HL-60/S4 treated with phorbol 12-myristate 13-acetate at 8.2 ng/mL for 4 days and 3 days (cell line): ENCODE measurements around the gene BTNL2.
"Not testable (repeated sequence)": the region's sequence is repeated elsewhere in the genome, so short reads cannot be mapped to it uniquely, and the experiment has no call there.

Experiments used
- in situ Hi-C: fragments of 300-500 bp; cut with MboI; formaldehyde crosslinking; loops from 2 replicates; pipeline ENCODE4 v1.15.0; 2022; ENCODE audit warnings: low sequenced_read_pairs

Gene BTNL2

DNA sequence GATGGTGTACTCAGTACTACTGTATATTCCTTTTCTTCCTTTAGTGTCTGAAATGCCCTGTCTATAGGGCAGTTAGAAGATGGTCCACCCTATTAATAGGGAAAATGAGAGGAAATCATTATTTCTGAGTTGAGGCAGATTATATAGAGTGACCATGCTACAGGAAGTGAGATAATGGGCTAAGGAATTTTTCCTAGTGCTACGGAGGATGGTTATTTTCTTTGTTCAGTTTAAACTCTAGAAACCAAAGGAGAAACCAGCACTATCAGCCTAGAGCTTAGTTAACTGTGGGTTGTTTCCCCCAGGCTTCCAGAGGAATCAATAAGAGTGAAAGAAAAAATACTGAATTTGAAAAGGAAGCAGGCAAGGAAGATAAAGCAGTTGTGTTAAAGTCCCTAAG, 35.8 kb downstream of the BTNL2 start:
- in situ Hi-C loops: no loop called here

GRCh38 chr6:32370505-32370904, 36.5 kb downstream of the BTNL2 start:
- in situ Hi-C loops: no loop called here

DNA sequence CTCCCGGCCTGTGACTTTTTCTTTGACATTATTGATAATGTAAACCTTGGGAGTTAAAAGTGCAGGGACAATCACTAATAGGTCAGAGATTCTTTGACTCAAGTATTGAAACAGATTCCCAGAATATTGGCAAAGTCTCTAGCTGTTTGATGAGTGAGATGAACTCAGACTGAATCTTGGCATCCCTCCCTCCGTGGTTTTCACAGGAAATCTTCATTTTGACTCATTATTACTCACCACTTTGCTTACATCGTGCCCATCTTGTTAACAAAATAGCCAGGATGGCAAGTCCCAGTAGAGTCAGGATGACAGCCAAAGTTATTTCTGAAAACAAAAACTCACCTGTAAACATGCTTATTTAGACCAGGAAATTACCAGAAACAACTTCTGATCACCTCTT, 37.3 kb downstream of the BTNL2 start:
- in situ Hi-C loops: no loop called here

DNA sequence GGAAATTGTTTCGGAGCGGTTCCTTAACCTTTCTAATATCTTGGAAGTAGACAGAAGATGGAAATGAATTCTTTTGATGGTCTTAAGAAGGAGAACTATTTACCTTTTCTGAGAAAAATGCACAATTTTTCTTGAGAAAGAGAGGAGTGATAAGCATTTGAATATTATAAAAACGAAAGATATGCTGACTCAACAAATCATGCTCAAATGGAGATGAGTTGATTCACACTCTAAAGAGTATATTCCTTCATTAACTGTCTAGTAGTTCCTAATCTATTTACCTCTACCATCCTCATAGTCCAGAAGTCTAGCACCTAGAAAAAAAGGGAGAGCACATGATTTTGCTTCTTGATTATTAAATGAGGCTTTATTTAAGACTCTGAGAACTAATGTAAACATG, 39.3 kb downstream of the BTNL2 start:
- in situ Hi-C loops: no loop called here

DNA sequence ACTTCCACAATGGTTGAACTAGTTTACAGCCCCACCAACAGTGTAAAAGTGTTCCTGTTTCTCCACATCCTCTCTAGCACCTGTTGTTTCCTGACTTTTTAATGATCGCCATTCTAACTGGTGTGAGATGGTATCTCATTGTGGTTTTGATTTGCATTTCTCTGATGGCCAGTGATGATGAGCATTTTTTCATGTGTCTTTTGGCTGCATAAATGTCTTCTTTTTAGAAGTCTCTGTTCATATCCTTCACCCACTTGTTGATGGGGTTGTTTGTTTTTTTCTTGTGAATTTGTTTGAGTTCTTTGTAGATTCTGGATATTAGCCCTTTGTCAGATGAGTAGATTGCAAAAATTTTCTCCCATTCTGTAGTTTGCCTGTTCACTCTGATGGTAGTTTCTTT, 47.8 kb downstream of the BTNL2 start:
- in situ Hi-C loops: not testable (repeated sequence)

DNA sequence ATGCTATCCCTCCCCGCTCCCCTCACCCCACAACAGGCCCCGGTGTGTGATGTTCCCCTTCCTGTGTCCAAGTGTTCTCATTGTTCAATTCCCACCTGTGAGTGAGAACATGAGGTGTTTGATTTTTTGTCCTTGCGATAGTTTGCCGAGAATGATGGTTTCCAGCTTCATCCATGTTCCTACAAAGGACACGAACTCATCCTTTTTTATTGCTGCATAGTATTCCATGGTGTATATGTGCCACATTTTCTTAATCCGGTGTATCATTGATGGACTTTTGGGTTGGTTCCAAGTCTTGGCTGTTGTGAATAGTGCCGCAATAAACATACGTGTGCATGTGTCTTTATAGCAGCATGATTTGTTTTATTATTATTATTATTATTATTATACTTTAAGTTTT, 48.4 kb downstream of the BTNL2 start:
- in situ Hi-C loops: not testable (repeated sequence)

DNA sequence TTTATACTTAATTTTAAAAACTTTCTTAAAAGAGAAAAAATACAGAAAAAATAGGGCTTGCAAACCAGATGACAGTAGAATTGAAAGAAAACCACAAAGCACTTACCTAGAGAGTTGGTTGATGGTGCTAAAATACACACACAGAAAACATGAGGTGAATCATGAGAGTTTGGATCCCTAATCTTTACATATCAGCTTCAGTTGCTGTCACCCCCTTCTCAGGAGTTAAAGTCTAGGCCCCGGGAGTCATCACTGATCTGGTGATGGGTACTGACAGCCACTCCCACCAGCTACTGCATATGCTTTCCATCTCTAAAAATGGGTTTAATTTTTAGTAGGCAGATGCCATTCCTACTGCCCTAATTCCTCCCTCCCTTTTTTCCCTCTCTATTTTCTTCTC, 52.0 kb downstream of the BTNL2 start:
- in situ Hi-C loops: no loop called here

DNA sequence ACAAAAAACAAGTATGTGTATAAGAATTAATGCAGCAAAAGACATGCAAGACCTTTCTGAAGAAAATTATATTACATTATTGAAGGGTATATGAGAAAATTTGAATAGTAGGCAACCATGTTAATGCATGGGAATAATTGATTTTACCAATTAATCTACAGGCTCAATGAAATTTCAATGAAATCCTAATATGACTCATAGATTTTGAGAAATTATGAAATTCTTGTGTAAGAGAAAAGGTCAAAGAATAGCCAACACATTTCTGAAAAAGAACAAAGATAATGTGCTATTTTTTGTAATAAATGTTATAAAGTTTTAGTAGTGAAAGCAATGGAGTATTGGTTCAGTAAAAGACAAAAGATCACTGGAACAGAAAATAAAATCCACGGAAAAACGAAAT, 53.6 kb downstream of the BTNL2 start:
- in situ Hi-C loops: no loop called here
